BLaER1 treated with 17β-estradiol and CSF1 and Interleukin-3, amounts not matched to agents 10 nM and 100 nM (cell line): Measurements from ENCODE around the gene PCDH11Y.
"Not testable (repeated sequence)": the region's sequence is repeated elsewhere in the genome, so short reads cannot be mapped to it uniquely, and the experiment has no call there.

Experiments
- H3K27ac ChIP-seq, 11 experiments: shearing (Covaris generic); formaldehyde crosslinking; 2 replicates each; pipeline ENCODE4 v1.8.1; 2022
- H3K27me3 ChIP-seq, 11 experiments: shearing (Covaris generic); formaldehyde crosslinking; 2 replicates each; pipeline ENCODE4 v1.8.1; 2022
- H3K36me3 ChIP-seq, 11 experiments: shearing (Covaris generic); formaldehyde crosslinking; 2 replicates each; pipeline ENCODE4 v1.8.1; 2022
- H3K4me1 ChIP-seq, 10 experiments: shearing (Covaris generic); formaldehyde crosslinking; 2 replicates each; pipeline ENCODE4 v1.8.1; 2022
- H3K4me2 ChIP-seq, 11 experiments: shearing (Covaris generic); formaldehyde crosslinking; 2 replicates each; pipeline ENCODE4 v1.8.1; 2022
- H3K4me3 ChIP-seq, 10 experiments: shearing (Covaris generic); formaldehyde crosslinking; 2 replicates each; pipeline ENCODE4 v1.8.1; 2022
- H3K9ac ChIP-seq, 11 experiments: shearing (Covaris generic); formaldehyde crosslinking; 2 replicates each; pipeline ENCODE4 v1.8.1; 2022
- H3K9me3 ChIP-seq, 11 experiments: shearing (Covaris generic); formaldehyde crosslinking; replicated peaks in 1 of 11; 2 replicates each; pipeline ENCODE4 v1.8.1; 2022
- H4K20me1 ChIP-seq, 11 experiments: shearing (Covaris generic); formaldehyde crosslinking; 2 replicates each; pipeline ENCODE4 v1.8.1; 2022

Gene PCDH11Y

DNA sequence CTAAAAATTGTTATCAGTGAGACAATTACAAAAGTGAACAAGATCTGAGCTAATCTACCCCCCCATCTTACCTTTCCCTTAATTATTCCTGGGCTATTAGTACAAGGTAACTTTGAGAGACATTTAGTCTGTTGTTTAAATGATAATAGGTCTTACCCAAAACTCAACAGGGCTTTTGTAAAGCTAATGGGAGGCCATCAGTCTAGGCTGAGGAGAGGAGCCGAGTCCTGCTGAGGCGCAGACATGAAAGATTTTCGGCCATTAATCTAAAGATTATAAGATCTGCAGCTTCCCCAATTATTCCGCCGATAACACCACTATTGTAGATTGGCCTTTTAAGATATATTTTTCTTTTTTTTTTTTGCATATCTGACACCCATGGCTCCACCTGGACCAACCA lies 708.6 kb downstream of the PCDH11Y start:
- H3K4me1 ChIP-seq, H3K36me3 ChIP-seq, H3K27me3 ChIP-seq, H3K27ac ChIP-seq, H3K4me3 ChIP-seq, H4K20me1 ChIP-seq, H3K9me3 ChIP-seq, H3K9ac ChIP-seq, H3K4me2 ChIP-seq: not testable (repeated sequence)

GRCh38 chrY:5709788-5710381 lies 709.8 kb downstream of the PCDH11Y start:
- H3K4me2 ChIP-seq, H3K4me3 ChIP-seq, H3K9ac ChIP-seq, H3K27ac ChIP-seq, H3K36me3 ChIP-seq, H4K20me1 ChIP-seq, H3K27me3 ChIP-seq, H3K9me3 ChIP-seq, H3K4me1 ChIP-seq: not testable (repeated sequence)

DNA sequence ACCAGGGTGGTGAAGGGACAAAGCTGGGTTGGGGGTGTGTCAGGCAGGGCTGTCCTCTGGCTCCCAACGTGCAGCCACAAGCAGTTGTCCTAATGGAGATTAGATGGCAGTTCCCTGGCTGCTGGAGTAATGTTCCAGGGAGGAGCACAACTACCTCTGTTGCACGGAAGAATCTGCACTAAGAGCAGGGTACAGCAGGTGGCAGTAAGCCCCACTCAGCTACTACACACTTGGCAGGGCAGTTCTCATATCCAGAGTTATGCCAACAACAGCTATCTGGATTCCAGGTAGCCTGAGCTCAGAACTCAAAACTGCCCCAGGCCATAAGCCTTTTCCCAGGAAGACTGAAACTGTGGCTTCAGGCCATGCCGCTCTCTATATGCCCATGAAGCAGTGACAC lies 761.3 kb downstream of the PCDH11Y start:
- H3K27me3 ChIP-seq, H3K4me3 ChIP-seq, H3K9me3 ChIP-seq, H3K4me1 ChIP-seq, H4K20me1 ChIP-seq, H3K4me2 ChIP-seq, H3K9ac ChIP-seq, H3K27ac ChIP-seq, H3K36me3 ChIP-seq: not testable (repeated sequence)

GRCh38 chrY:5776485-5776884 lies 776.4 kb downstream of the PCDH11Y start:
- not testable (repeated sequence) for H3K4me1 ChIP-seq, H3K9me3 ChIP-seq, H3K9ac ChIP-seq, H3K4me2 ChIP-seq, H3K4me3 ChIP-seq, H3K36me3 ChIP-seq, H3K27me3 ChIP-seq, H4K20me1 ChIP-seq, H3K27ac ChIP-seq
